Transverse colon (tissue), 4 donors: ENCODE measurements around the gene NBAS. TPM values are rescaled to one million over a fixed set of nuclear protein-coding genes. Genes with fewer than 3 reads are reported as not detected.

ENCODE experiments used
- DNase-seq: peaks from one replicate; pipeline ENCODE4 v3.0.0-alpha.2; 2019
- H3K27ac ChIP-seq, 4 donors: fragments of 200-600 bp; sonication (generic); 2 replicates each; pipeline ENCODE4 v1.5.1; 2016 to 2018; ENCODE audit warnings: inconsistent platforms in 4 of 4
- H3K27me3 ChIP-seq: fragments of 200-600 bp; sonication (generic); 2 replicates; pipeline ENCODE4 v1.5.1; 2017; ENCODE audit warnings: inconsistent platforms
- H3K36me3 ChIP-seq, 4 donors: fragments of 200-600 bp; sonication (generic); 2 replicates each; pipeline ENCODE4 v1.5.1; 2017 to 2019; ENCODE audit warnings: inconsistent platforms in 4 of 4
- H3K4me1 ChIP-seq, 4 donors: fragments of 200-600 bp; sonication (generic); 2 replicates each; pipeline ENCODE4 v1.5.1; 2017 to 2020; ENCODE audit warnings: inconsistent platforms in 4 of 4
- H3K4me3 ChIP-seq, 4 donors: fragments of 200-600 bp; sonication (generic); 1 replicate in 1 of 4; 2 replicates in 3 of 4; pipeline versions ENCODE4 v1.5.1 to v1.6.1; 2017 to 2019; ENCODE audit warnings: inconsistent platforms in 4 of 4
- H3K9me3 ChIP-seq, 2 donors: fragments of 200-600 bp; sonication (generic); 2 replicates each; pipeline ENCODE4 v1.5.1; 2017 to 2019; ENCODE audit warnings: inconsistent platforms in 2 of 2
- CTCF ChIP-seq, 5 experiments: fragments of 200-600 bp in 3 of 5; fragments of 450-650 bp in 2 of 5; sonication (generic) in 3 of 5; IDR thresholded peaks; 1 replicate in 2 of 5; 2 replicates in 3 of 5; pipeline ENCODE4 v1.5.1; 2016 to 2017; ENCODE audit warnings: antibody characterized with exemption in 5 of 5, inconsistent platforms in 3 of 5, mild to moderate bottlenecking in 2 of 5, moderate library complexity in 1 of 5
- EP300 ChIP-seq: sonication (generic); formaldehyde crosslinking; IDR thresholded peaks from one replicate; pipeline ENCODE4 v1.6.1; 2017; ENCODE audit warnings: antibody characterized with exemption, low read depth
- POLR2A ChIP-seq: fragments of 450-650 bp; IDR thresholded peaks from one replicate; pipeline ENCODE4 v1.6.1; 2016; ENCODE audit warnings: antibody characterized with exemption, mild to moderate bottlenecking, moderate library complexity
- POLR2AphosphoS5 ChIP-seq, 3 donors: sonication (generic); formaldehyde crosslinking; IDR thresholded peaks; one replicate each; pipeline ENCODE4 v1.6.1; 2016; ENCODE audit warnings: antibody characterized with exemption in 3 of 3
- WGBS, 2 donors: methylation state at CpG; one replicate each; pipeline ENCODE4 v1.1.5; 2018; ENCODE audit warnings: low coverage in 1 of 2; 5-methylcytosine and 5-hydroxymethylcytosine counted together
- in situ Hi-C, 4 donors: fragments of 200-750 bp; cut with MboI; loops; one replicate each; pipeline versions ENCODE4 v1.15.0 to v1.15.1; 2017; ENCODE audit warnings: low sequenced_read_pairs in 3 of 4, low pct_ligation_motif_present in 1 of 4, low pct_unique_long_range_greater_than_20kb in 1 of 4
- intact Hi-C: fragments of 100-400 bp; cut with DNase I; formaldehyde crosslinking; loops from one replicate; pipeline ENCODE4 v1.15.1; 2023; ENCODE audit warnings: low total_unique reads
- total RNA-seq, 4 donors: library from RNA; depleted of rRNA; stranded (reverse); fragments of >200 nt; gene quantifications; one replicate each; pipeline ENCODE4 v1.1.0, GENCODE V29; 2016

The NBAS gene
- total RNA-seq, 4 donors from 2014 or later, result 30.6 to 43.2 (median 34.5) TPM

DNA sequence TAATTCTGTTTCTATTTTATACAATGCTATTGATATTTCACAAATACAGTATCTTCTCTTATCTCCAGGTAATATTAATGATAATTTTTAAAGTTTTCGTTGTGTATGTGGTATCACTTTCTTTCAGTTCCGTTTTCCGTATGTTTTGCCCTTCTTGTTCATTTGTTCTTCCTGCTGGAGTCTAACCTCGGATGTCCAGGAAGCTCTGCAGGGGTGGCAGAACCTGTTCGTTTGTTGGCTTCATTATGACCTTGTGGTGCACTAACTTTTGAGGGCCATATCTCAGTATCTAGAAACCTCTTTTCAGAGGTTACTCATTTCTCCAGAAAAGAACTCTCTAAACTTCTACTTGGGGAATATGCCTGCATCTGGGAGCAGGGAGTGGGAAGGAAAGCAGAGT is 134.5 kb downstream of the NBAS start:
- Histone ChIP-seq H3K36me3 (peaks cover 0 to 5% (median under 1%) of the 10 kb centered on the region in 4 donors), H3K4me1 (peaks cover 0 to 5% (median 0%) of the 10 kb centered on the region in 4 donors), H3K27me3 (no peaks in the 10 kb centered on the region), H3K9me3 (no peaks in the 10 kb centered on the region), H3K27ac (no peak overlapping the region), H3K4me3 (no peak overlapping the region)
- DNase-seq, result no peak
- in situ Hi-C loops (no loop called here), intact Hi-C loops (no loop called here)
- WGBS, 2 donors, result 89 to 90% methylated on average over 5 of the region's 5 CpGs
- no peak for TF ChIP-seq POLR2AphosphoS5 (IDR thresholded peaks at IDR 0.05)
- no peak for TF ChIP-seq EP300
- no peak for TF ChIP-seq CTCF (IDR thresholded peaks at IDR 0.05)
- no peak for TF ChIP-seq POLR2A

DNA sequence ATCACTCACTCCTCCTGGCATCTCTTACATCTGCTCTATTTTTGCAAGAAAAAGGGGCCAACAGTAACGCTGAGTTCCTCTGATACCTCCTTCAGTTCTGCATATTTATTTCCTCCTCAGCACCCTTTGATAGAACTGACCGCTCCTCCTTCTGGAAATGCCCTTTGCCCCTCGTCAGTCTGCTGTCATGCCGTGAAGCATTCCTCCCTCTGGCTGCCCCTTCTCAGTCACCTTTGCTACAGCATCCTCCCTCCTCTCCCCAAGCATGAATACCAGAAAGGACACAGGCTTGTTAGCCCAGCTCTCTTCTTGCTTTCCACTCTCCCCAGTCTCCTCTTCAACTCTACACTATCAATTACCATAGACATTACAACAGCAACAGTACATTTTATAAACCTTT is 135.4 kb downstream of the NBAS start:
- 57 to 58% methylated on average over 4 of the region's 4 CpGs for WGBS, 2 donors
- intact Hi-C loops (no loop called here), in situ Hi-C loops (no loop called here)
- TF ChIP-seq POLR2A (no peak), CTCF (IDR thresholded peaks at IDR 0.05) (no peak), POLR2AphosphoS5 (IDR thresholded peaks at IDR 0.05) (no peak), EP300 (no peak)
- no peak overlapping the region for H3K4me3 ChIP-seq
- no peaks in the 10 kb centered on the region for H3K27me3 ChIP-seq
- peaks cover 0 to 5% (median 0%) of the 10 kb centered on the region in 4 donors for H3K4me1 ChIP-seq
- peaks cover 0 to 5% (median under 1%) of the 10 kb centered on the region in 4 donors for H3K36me3 ChIP-seq
- no peak overlapping the region for H3K27ac ChIP-seq
- peak; percentile 10 for DNase-seq
- no peaks in the 10 kb centered on the region for H3K9me3 ChIP-seq

- intact Hi-C loops (no loop called here), in situ Hi-C loops (no loop called here)
- H3K9me3 ChIP-seq, result no peaks in the 10 kb centered on the region
- H3K4me3 ChIP-seq, result no peak overlapping the region
- no peak overlapping the region for H3K27ac ChIP-seq
- H3K27me3 ChIP-seq, result no peaks in the 10 kb centered on the region
- peaks cover 0 to 6% (median under 1%) of the 10 kb centered on the region in 4 donors for H3K36me3 ChIP-seq
- 80 to 91% methylated on average over 2 to 3 of the region's 3 CpGs for WGBS, 2 donors
- H3K4me1 ChIP-seq, result peaks cover 0 to 5% (median 0%) of the 10 kb centered on the region in 4 donors
- no peak for TF ChIP-seq POLR2A
- TF ChIP-seq CTCF (IDR thresholded peaks at IDR 0.05), result no peak
- TF ChIP-seq EP300, result no peak
- no peak for TF ChIP-seq POLR2AphosphoS5 (IDR thresholded peaks at IDR 0.05)
- DNase-seq, result no peak
Observed at GRCh38 chr2:15421753-15422152, 139.4 kb downstream of the NBAS start.

DNA sequence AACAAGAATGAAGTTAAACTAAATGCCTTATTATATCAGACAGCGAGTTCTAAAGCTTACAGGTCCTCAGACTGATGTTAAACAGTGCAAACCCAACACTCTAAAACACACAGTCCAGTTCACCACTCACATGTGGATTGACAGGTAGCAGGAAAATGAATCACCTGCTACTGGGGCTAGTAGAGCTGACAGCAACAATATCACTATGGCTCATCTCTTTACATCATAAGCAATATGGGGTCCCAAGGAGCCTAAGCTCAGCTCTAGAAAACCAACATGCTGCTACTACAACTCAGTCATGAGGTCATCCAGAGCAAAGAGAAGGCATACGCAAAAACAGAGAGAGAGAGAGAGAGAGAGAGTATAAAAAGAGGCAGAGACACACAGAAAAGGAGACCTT is 145.4 kb downstream of the NBAS start:
- Histone ChIP-seq H3K27ac (no peak overlapping the region), H3K36me3 (peaks cover 0 to 17% (median 9%) of the 10 kb centered on the region in 4 donors), H3K9me3 (no peaks in the 10 kb centered on the region), H3K4me3 (no peak overlapping the region), H3K4me1 (no peaks in the 10 kb centered on the region), H3K27me3 (no peaks in the 10 kb centered on the region)
- no peak for TF ChIP-seq POLR2A
- no peak for TF ChIP-seq EP300
- TF ChIP-seq CTCF (IDR thresholded peaks at IDR 0.05), result no peak
- no peak for TF ChIP-seq POLR2AphosphoS5 (IDR thresholded peaks at IDR 0.05)
- intact Hi-C loops (no loop called here), in situ Hi-C loops (no loop called here)
- DNase-seq, result no peak
- 93 to 98% methylated on average over 2 of the region's 2 CpGs for WGBS, 2 donors
